ENCODE measurements around the gene PRODH.

GRCh38 chr22:18962308-18962635 lies 26.2 kb upstream of the PRODH start:
- TF ChIP-seq CTCF (IDR thresholded peaks at IDR 0.05) (no peak), POLR2A (IDR thresholded peaks at IDR 0.05) (no peak)

Measured in uterus (tissue), 2 donors.